ENCODE data around the gene SLC9A2.

The SLC9A2 gene

GRCh38 chr2:102599486-102599885 is 19.9 kb upstream of the SLC9A2 start:
- no peak for DNase-seq (ENCODE audit: low read depth)
- H3K4me3 ChIP-seq (ENCODE audit: low read length), result no peak overlapping the region
- TF ChIP-seq CTCF (conservative IDR thresholded peaks at IDR 0.05; ENCODE audit: low read depth, low read length), result no peak

GRCh38 chr2:102601730-102602129 is 17.6 kb upstream of the SLC9A2 start:
- DNase-seq (ENCODE audit: low read depth), result no peak
- TF ChIP-seq CTCF (conservative IDR thresholded peaks at IDR 0.05; ENCODE audit: low read depth, low read length), result no peak
- no peak overlapping the region for H3K4me3 ChIP-seq (ENCODE audit: low read length)

GRCh38 chr2:102603904-102604303 is 15.4 kb upstream of the SLC9A2 start:
- DNase-seq (ENCODE audit: low read depth), result no peak
- H3K4me3 ChIP-seq (ENCODE audit: low read length), result no peak overlapping the region
- TF ChIP-seq CTCF (conservative IDR thresholded peaks at IDR 0.05; ENCODE audit: low read depth, low read length), result no peak

GRCh38 chr2:102604769-102605168 is 14.6 kb upstream of the SLC9A2 start:
- no peak overlapping the region for H3K4me3 ChIP-seq (ENCODE audit: low read length)
- TF ChIP-seq CTCF (conservative IDR thresholded peaks at IDR 0.05; ENCODE audit: low read depth, low read length), result no peak
- DNase-seq (ENCODE audit: low read depth), result no peak

GRCh38 chr2:102606353-102606752 is 13.0 kb upstream of the SLC9A2 start:
- no peak for TF ChIP-seq CTCF (conservative IDR thresholded peaks at IDR 0.05; ENCODE audit: low read depth, low read length)
- no peak overlapping the region for H3K4me3 ChIP-seq (ENCODE audit: low read length)
- DNase-seq (ENCODE audit: low read depth), result no peak

GRCh38 chr2:102615620-102616436 is 3.5 kb upstream of the SLC9A2 start:
- H3K4me3 ChIP-seq (ENCODE audit: low read length), result no peak overlapping the region
- TF ChIP-seq CTCF (conservative IDR thresholded peaks at IDR 0.05; ENCODE audit: low read depth, low read length), result peak; percentile 100
- peak; percentile 11 for DNase-seq (ENCODE audit: low read depth)
